HepG2 (cell line): ENCODE measurements around the gene HAUS5. TPM values are rescaled to one million over a fixed set of nuclear protein-coding genes. Genes with fewer than 3 reads are reported as not detected.

Experiments
- FOXC1 ChIP-seq: sonication (generic); formaldehyde crosslinking; IDR thresholded peaks from 2 replicates; pipeline ENCODE4 v1.8.0; 2022; ENCODE audit warnings: mild to moderate bottlenecking, missing genetic modification reagents, borderline replicate concordance
- GTF3A ChIP-seq: sonication (generic); formaldehyde crosslinking; conservative IDR thresholded peaks from 2 replicates; pipeline ENCODE4 v1.4.0; 2020; ENCODE audit warnings: mild to moderate bottlenecking, missing genetic modification reagents
- HES4 ChIP-seq: sonication (generic); formaldehyde crosslinking; IDR thresholded peaks from 2 replicates; pipeline ENCODE4 v1.9.0; 2021; ENCODE audit warnings: mild to moderate bottlenecking, missing genetic modification reagents, borderline replicate concordance
- HOXA3 ChIP-seq: sonication (generic); formaldehyde crosslinking; IDR thresholded peaks from 2 replicates; pipeline ENCODE4 v1.5.0; 2020; ENCODE audit warnings: missing genetic modification reagents
- IRX3 ChIP-seq: sonication (generic); formaldehyde crosslinking; IDR thresholded peaks from 2 replicates; pipeline ENCODE4 v1.8.1; 2023; ENCODE audit warnings: mild to moderate bottlenecking, low read depth, missing genetic modification reagents, borderline replicate concordance
- KIAA2018 ChIP-seq: sonication (generic); formaldehyde crosslinking; IDR thresholded peaks from 2 replicates; pipeline ENCODE4 v1.5.0; 2020; ENCODE audit warnings: mild to moderate bottlenecking, missing genetic modification reagents, borderline replicate concordance
- NFE2 ChIP-seq: sonication (generic); formaldehyde crosslinking; IDR thresholded peaks from 2 replicates; pipeline ENCODE4 v1.4.0; 2020; ENCODE audit warnings: missing genetic modification reagents
- NFYC ChIP-seq: IDR thresholded peaks from 2 replicates; pipeline ENCODE4 v1.6.1; 2016; ENCODE audit warnings: missing genetic modification reagents, missing compliant biosample characterization
- NR2F6 ChIP-seq, 2 experiments: IDR thresholded peaks; 2 replicates each; pipeline ENCODE4 v1.6.1; 2016; ENCODE audit warnings: antibody characterized with exemption in 1 of 2, mild to moderate bottlenecking in 1 of 2
- PAWR ChIP-seq: sonication (generic); formaldehyde crosslinking; IDR thresholded peaks from 2 replicates; pipeline ENCODE4 v1.4.0; 2020; ENCODE audit warnings: missing genetic modification reagents, mild to moderate bottlenecking, borderline replicate concordance
- TIGD3 ChIP-seq: sonication (generic); formaldehyde crosslinking; IDR thresholded peaks from 2 replicates; pipeline ENCODE4 v1.5.1; 2020; ENCODE audit warnings: mild to moderate bottlenecking, missing genetic modification reagents, borderline replicate concordance
- ZFP91 ChIP-seq: sonication (generic); formaldehyde crosslinking; IDR thresholded peaks from 2 replicates; pipeline ENCODE4 v1.9.0; 2022; ENCODE audit warnings: missing genetic modification reagents, mild to moderate bottlenecking, borderline replicate concordance
- ZMAT3 ChIP-seq: sonication (generic); formaldehyde crosslinking; conservative IDR thresholded peaks from 2 replicates; pipeline ENCODE4 v1.7.0; 2021; ENCODE audit warnings: missing genetic modification reagents
- ZNF563 ChIP-seq: sonication (generic); formaldehyde crosslinking; IDR thresholded peaks from 2 replicates; pipeline ENCODE4 v1.8.0; 2022; ENCODE audit warnings: mild to moderate bottlenecking, moderate library complexity, missing genetic modification reagents
- ZNF605 ChIP-seq: sonication (generic); formaldehyde crosslinking; IDR thresholded peaks from 2 replicates; pipeline ENCODE4 v1.8.0; 2022; ENCODE audit warnings: mild to moderate bottlenecking, missing genetic modification reagents
- ZNF629 ChIP-seq: sonication (generic); formaldehyde crosslinking; conservative IDR thresholded peaks from 2 replicates; pipeline ENCODE4 v1.5.0; 2020; ENCODE audit warnings: missing genetic modification reagents
- ZNF782 ChIP-seq: sonication (generic); formaldehyde crosslinking; IDR thresholded peaks from 2 replicates; pipeline ENCODE4 v1.4.0; 2020; ENCODE audit warnings: missing genetic modification reagents, mild to moderate bottlenecking, borderline replicate concordance
- polyA plus RNA-seq, 8 experiments: library from polyadenylated mRNA; depleted of rRNA in 3 of 8; stranded (reverse) in 7 of 8; unstranded in 1 of 8; fragments of >200 nt; fragmentation: Illumina TruSeq in 4 of 8; extraction: Trizol in 4 of 8; gene quantifications; 2 replicates each; pipeline versions ENCODE4 v1.2.1 to v1.2.3, GENCODE V29; 2011 to 2016; ENCODE audit warnings: low read depth in 4 of 8, missing spikeins in 1 of 8, mixed read lengths in 1 of 8; ENCODE audit not compliant: insufficient read depth in 1 of 8
- total RNA-seq, 5 experiments: library from RNA; depleted of rRNA; stranded (reverse); fragments of >200 nt; fragmentation: Illumina TruSeq; extraction: Trizol; gene quantifications; 2 replicates each; pipeline ENCODE4 v1.2.3, GENCODE V29; 2016; ENCODE audit warnings: low read depth in 1 of 5

HAUS5 gene
- total and polyA plus RNA-seq, 2 of the 13 experiments (the other 11 are each of a cell fraction or from before 2014, with no cell fraction given): 10.3 to 17.7 TPM

GRCh38 chr19:35644206-35644986, 31.9 kb downstream of the HAUS5 start (continued):
- peak; percentile 61; the same call in 1 of the 2 replicates for TF ChIP-seq FOXC1 (CRISPR knock-in tag)
- peak; percentile 11; the same call in 1 of the 2 replicates for TF ChIP-seq HOXA3 (CRISPR knock-in tag)
- no peak for TF ChIP-seq ZNF629
- no peak for TF ChIP-seq ZNF563 (CRISPR knock-in tag)
- TF ChIP-seq ZFP91 (CRISPR knock-in tag): peak; percentile 38; the same call in 1 of the 2 replicates
- no peak for TF ChIP-seq IRX3 (CRISPR knock-in tag)
- TF ChIP-seq ZNF605 (CRISPR knock-in tag): 0 out of 2 replicates have a peak, but pooled peaks have one; percentile 25
- peak; percentile 10; the same call in 1 of the 2 replicates for TF ChIP-seq NFYC (CRISPR knock-in tag)
- TF ChIP-seq ZNF782 (CRISPR knock-in tag): peak; percentile 25; the same call in 1 of the 2 replicates
- TF ChIP-seq NFE2 (CRISPR knock-in tag): no peak
- TF ChIP-seq PAWR (CRISPR knock-in tag): no peak
- no peak for TF ChIP-seq KIAA2018
- 0 out of 2 replicates have a peak, but pooled peaks have one; percentile 15 for TF ChIP-seq ZMAT3
- TF ChIP-seq GTF3A (CRISPR knock-in tag): no peak
- no peak for TF ChIP-seq NR2F6 (IDR thresholded peaks at IDR 0.05)
- no peak for TF ChIP-seq NR2F6 (CRISPR knock-in tag; IDR thresholded peaks at IDR 0.05)
- TF ChIP-seq HES4: 0 out of 2 replicates have a peak, but pooled peaks have one; percentile 21
- 0 out of 2 replicates have a peak, but pooled peaks have one; percentile 39 for TF ChIP-seq TIGD3 (CRISPR knock-in tag)
